Nephron (organoid): ENCODE results near the gene CLDN24.

Source experiments
- H3K27ac Mint-ChIP-seq, 3 experiments: 2 replicates each; pipeline ENCODE4 v1.8.0; 2020; ENCODE audit warnings: mixed read lengths in 3 of 3, mild to moderate bottlenecking in 2 of 3, moderate library complexity in 1 of 3
- H3K27me3 Mint-ChIP-seq: 2 replicates; pipeline ENCODE4 v1.8.0; 2021; ENCODE audit warnings: low read depth, mild to moderate bottlenecking, moderate library complexity, mixed read lengths
- H3K36me3 Mint-ChIP-seq: 2 replicates; pipeline ENCODE4 v1.8.0; 2020; ENCODE audit warnings: low read depth, mixed read lengths
- H3K4me1 Mint-ChIP-seq: 2 replicates; pipeline ENCODE4 v1.8.0; 2020; ENCODE audit warnings: mixed read lengths
- H3K4me3 Mint-ChIP-seq, 3 experiments: 2 replicates each; pipeline ENCODE4 v1.8.0; 2020; ENCODE audit warnings: mild to moderate bottlenecking in 3 of 3, mixed read lengths in 3 of 3, moderate library complexity in 2 of 3
- H3K9me3 Mint-ChIP-seq: 2 replicates; pipeline ENCODE4 v1.8.0; 2020; ENCODE audit warnings: mixed read lengths
- CTCF ChIP-seq, 3 experiments: fragments of 200-600 bp; sonication (generic); IDR thresholded peaks; one replicate each; pipeline ENCODE4 v1.5.0; 2021; ENCODE audit warnings: antibody characterized with exemption in 3 of 3; ENCODE audit not compliant: unreplicated experiment in 3 of 3

Gene CLDN24

GRCh38 chr4:183355405-183355804 lies 33.2 kb upstream of the CLDN24 start:
- Mint-ChIP-seq H3K27ac (no peak overlapping the region), H3K9me3 (peaks cover 4% of the 10 kb centered on the region), H3K36me3 (no peaks in the 10 kb centered on the region), H3K4me1 (peaks cover 9% of the 10 kb centered on the region), H3K4me3 (no peak overlapping the region), H3K27me3 (peaks cover 11% of the 10 kb centered on the region)
- no peak for TF ChIP-seq CTCF (IDR thresholded peaks at IDR 0.05; ENCODE audit: unreplicated experiment in 3 of 3)

- H3K27ac Mint-ChIP-seq: no peak overlapping the region
- peaks cover 3% of the 10 kb centered on the region for H3K9me3 Mint-ChIP-seq
- no peak for TF ChIP-seq CTCF (IDR thresholded peaks at IDR 0.05; ENCODE audit: unreplicated experiment in 3 of 3)
- peaks cover 11% of the 10 kb centered on the region for H3K27me3 Mint-ChIP-seq
- no peaks in the 10 kb centered on the region for H3K36me3 Mint-ChIP-seq
- no peak overlapping the region for H3K4me3 Mint-ChIP-seq
- H3K4me1 Mint-ChIP-seq: peaks cover 9% of the 10 kb centered on the region
Observed at GRCh38 chr4:183354219-183354618, 32.0 kb upstream of the CLDN24 start.

GRCh38 chr4:183353557-183353956 lies 31.3 kb upstream of the CLDN24 start:
- peaks cover 11% of the 10 kb centered on the region for H3K27me3 Mint-ChIP-seq
- peaks cover 9% of the 10 kb centered on the region for H3K4me1 Mint-ChIP-seq
- H3K4me3 Mint-ChIP-seq: no peak overlapping the region
- H3K36me3 Mint-ChIP-seq: no peaks in the 10 kb centered on the region
- peaks cover 3% of the 10 kb centered on the region for H3K9me3 Mint-ChIP-seq
- TF ChIP-seq CTCF (IDR thresholded peaks at IDR 0.05; ENCODE audit: unreplicated experiment in 3 of 3): no peak
- H3K27ac Mint-ChIP-seq: no peak overlapping the region

- no peak overlapping the region for H3K27ac Mint-ChIP-seq
- no peak for TF ChIP-seq CTCF (IDR thresholded peaks at IDR 0.05; ENCODE audit: unreplicated experiment in 3 of 3)
- no peaks in the 10 kb centered on the region for H3K36me3 Mint-ChIP-seq
- H3K4me1 Mint-ChIP-seq: peaks cover 9% of the 10 kb centered on the region
- peaks cover 3% of the 10 kb centered on the region for H3K9me3 Mint-ChIP-seq
- H3K4me3 Mint-ChIP-seq: no peak overlapping the region
- peaks cover 11% of the 10 kb centered on the region for H3K27me3 Mint-ChIP-seq
Observed at GRCh38 chr4:183352546-183352945, 30.3 kb upstream of the CLDN24 start.

- TF ChIP-seq CTCF (IDR thresholded peaks at IDR 0.05; ENCODE audit: unreplicated experiment in 3 of 3): no peak
- Mint-ChIP-seq H3K9me3 (no peaks in the 10 kb centered on the region), H3K36me3 (no peaks in the 10 kb centered on the region), H3K4me3 (no peak overlapping the region), H3K4me1 (peaks cover 8% of the 10 kb centered on the region), H3K27ac (peak overlapping the region in 1 of 3 experiments; percentile 14), H3K27me3 (peaks cover 5% of the 10 kb centered on the region)
Observed at GRCh38 chr4:183350317-183351071, 28.3 kb upstream of the CLDN24 start.

- Mint-ChIP-seq H3K9me3 (no peaks in the 10 kb centered on the region), H3K4me1 (peaks cover 5% of the 10 kb centered on the region), H3K36me3 (no peaks in the 10 kb centered on the region), H3K27me3 (peaks cover 5% of the 10 kb centered on the region), H3K27ac (no peak overlapping the region), H3K4me3 (no peak overlapping the region)
- TF ChIP-seq CTCF (IDR thresholded peaks at IDR 0.05; ENCODE audit: unreplicated experiment in 3 of 3): no peak
Observed at GRCh38 chr4:183349673-183350072, 27.4 kb upstream of the CLDN24 start.
